HG03575 (cell line): ENCODE data around the gene RFC2.
"Not testable (repeated sequence)": the region's sequence is repeated elsewhere in the genome, so short reads cannot be mapped to it uniquely, and the experiment has no call there.

ENCODE experiments used
- ATAC-seq: cut with Tn5 transposase; IDR thresholded peaks from one replicate; pipeline ENCODE4 v1.9.1; 2021; ENCODE audit not compliant: unreplicated experiment, insufficient number of reproducible peaks, low FRiP score; ENCODE audit errors: extremely low read depth

The RFC2 gene

DNA sequence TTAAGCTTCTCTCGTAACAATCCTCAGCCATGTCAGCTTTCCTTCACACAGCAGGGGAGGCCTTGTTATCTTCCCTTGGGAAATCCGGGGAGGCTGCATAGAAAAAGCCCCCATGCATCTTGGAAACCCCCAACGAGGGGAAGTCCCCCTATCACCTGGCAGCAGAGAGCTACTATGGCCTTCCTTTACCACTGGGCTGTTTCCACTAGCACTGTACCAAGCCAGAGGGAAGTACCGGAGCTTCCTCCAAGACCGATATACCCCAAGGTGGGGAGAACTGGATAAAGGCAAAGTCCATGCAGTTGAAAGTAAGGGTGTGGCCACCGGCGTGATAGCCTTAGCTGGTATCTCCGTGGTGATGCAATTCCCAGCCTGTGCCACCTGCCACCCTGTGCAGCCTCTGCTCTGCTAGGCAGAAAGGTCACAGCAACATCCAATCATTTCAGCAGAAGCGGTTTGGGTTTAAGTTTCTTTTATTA, 30.6 kb upstream of the RFC2 start:
- ATAC-seq = no peak

DNA sequence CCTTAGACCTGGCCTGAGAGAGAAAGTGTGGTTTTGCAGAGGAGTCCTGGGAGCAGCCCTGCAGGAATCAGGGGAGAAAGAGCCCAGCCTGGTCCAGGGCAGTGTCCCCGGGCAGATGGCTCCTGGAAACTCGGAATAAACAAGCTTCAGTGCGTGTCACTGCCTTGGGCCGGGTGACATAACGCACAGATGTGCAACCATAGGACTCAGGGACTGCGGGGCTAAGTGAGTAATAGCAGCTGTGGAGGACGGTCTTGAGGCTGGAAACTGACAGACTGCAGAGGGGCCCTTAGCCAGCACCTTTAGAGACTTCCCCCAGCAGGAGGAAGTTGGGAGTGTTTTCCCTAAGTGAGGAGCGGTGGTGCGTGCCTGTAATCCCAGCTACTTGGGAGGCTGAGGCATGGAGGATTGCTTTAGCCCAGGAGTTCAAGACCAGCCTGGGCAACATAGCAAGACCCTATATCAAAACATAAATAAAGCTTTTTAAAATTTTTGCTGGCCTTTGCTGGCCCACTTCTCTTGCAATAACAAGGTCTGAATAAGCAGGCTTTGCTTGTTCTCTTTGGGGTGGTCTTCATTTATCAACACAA, 29.8 kb upstream of the RFC2 start:
- no peak for ATAC-seq

DNA sequence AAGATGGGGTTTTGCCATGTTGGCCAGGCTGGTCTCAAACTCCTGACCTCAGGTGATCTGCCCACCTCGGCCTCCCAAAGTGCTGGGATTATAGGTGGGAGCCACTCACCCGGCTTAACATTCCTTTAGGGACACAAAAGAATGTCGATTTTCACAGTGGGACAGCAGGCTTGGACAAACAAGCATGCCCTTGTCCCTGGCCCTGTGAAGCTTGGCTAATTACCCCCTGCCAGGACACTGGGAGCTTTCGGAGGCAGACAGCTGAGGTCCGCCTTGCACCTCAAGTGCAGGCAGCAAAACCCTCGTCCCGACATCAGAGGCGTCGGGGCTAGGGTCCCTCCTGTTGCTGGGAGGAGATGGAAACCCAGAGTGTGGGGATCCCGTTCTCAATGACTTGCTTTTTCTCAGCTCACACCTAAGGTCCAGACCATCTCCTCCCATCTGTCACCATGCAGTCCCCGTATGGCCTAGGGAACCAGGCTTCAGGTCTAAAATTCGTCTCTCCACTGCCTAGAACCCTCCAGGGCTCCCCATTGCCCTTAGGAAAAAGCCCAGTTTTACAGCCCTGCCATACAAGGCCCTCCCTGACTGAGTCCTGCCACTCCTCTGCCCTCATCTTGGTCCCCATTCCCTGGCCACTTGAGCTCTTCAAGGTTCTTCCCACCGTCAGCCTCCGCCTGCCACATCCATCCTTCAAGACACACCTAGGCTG, 28.7 kb upstream of the RFC2 start:
- ATAC-seq = no peak

DNA sequence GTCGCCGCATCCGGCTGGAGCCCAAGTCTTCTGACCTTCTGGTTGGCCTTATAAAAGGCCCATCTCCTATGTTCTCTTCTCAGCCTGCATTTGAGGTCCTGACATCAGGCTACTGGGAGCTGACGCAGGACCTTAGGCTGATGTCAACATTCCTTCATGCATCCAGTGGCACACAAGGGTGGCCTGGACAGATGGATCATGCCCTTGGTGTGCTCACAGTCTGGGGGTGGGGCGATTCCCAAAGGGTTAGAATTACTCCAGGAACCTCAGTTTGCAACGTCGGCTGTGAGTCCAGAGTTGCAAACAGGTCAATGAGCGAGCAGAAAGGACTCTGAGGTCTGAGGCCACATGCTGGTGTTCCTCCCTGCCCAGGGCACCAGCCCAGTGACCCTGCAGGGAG, 26.8 kb upstream of the RFC2 start:
- no peak for ATAC-seq

DNA sequence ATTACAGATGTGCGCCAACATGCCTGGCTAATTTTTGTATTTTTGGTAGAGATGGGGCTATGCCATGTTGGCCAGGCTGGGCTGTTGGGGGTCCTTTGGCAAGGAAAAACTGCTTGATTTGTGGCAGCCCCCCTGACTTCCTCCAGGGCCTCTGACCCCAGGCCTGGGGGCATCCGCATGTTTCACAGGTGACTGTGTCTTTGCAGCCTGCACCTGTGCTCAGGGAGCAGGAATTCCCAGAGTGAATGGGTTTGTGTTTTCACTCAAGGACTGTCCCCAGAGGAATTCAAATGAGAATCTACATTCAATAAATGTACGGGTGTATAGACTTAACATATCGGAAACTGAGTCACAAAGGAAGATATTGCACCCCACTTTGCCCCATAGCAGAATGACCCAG, 23.4 kb upstream of the RFC2 start:
- ATAC-seq = no peak

DNA sequence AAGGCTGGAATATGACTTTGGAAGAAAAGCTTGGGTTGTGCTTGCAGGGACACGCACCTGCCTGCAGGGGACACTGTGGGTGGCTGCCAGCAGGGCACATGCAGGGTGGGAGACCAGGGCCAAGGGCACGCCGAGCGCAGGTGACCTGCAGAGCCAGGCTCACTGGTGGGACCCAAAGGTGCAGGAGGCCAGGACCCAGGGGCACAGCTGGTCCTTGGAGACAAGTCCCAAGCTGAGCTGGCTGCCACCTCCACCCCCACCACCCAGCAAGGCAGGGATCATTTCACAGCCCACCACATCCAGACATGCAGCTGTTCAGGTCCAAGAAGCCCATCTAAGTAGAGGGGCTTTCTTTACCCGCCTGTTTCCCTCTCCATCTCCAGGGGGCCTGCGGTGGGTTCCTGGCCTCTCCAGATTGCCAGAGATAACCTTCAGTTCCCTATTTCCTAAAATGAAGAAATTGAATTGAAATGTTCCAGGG, 21.2 kb upstream of the RFC2 start:
- ATAC-seq = no peak

DNA sequence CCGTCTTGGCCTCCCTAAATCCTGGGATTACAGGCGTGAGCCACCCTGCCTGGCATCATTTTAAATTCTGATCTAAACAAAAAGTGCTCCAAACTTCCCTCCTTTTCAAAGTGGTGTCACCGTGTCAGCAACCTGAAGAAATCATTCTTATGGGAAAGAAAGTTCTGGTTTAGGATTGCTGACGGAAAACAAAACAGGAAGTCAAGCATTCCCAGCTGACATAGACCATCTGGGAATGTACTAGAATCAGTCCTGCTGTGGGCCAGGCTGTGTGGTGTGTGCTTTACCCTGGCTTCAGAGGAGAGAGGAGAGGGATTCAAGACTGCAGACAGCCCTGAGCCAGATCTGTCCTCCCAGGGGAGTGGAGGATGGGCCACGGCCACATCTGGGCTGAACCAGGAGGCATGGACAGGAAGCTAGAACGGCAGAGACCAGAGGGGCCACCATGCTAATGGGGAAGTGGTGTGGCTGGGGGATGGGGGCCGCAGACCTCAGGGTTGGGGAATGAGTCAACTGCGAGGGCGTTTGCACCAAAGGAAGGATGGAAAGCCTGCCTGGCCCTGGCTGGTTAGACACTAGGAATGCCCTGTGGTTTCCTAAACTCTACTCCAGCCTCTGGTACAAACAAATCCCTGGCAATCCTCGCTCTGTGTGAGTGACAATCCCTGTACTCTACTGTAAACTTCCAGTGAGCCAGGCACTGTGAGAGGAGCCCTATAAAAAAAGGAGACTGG, 18.3 kb upstream of the RFC2 start:
- no peak for ATAC-seq

DNA sequence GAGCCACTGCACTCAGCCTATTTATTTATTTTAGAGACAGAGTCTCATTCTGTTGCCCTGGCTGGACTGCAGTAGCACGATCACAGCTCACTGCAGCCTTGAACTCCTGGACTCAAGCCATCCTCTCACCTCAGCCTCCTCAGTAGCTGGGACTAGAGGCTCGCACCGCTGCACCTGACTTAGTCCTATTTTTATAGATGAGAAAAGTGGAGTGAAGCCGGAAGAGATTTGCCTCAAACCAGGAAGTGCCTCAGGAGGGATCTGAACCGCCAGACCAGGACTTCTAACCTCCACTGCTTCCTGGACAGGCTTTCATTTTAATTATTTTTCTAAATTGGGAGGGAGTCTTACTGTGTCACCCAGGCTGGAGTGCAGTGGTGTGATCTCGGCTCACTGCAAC, 17.5 kb upstream of the RFC2 start:
- no peak for ATAC-seq

DNA sequence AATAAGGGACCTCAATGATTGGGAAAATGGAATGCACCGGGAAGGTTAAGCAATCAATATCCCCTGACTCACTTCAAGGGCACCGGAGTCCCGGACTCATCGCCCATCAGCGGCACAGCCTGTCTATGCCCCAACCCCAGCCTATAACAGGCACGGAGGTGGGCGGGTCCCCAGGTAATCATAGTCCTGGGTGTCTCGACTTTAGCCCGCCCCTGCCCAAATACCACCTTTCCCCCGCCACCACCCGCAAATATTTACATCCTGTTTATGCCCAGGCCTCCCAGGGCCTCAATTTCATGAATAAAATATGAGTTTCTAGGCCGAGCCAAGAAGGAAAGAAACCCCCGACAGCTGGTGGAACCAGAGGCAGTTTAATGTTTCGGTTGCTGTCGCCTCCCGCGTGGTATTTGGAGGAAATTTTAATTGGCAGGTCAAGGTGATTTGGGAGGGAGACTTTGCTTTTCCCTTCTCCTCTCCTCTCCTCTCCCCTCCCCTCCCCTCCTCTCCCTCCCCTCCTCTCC, 15.6 kb upstream of the RFC2 start:
- no peak for ATAC-seq

DNA sequence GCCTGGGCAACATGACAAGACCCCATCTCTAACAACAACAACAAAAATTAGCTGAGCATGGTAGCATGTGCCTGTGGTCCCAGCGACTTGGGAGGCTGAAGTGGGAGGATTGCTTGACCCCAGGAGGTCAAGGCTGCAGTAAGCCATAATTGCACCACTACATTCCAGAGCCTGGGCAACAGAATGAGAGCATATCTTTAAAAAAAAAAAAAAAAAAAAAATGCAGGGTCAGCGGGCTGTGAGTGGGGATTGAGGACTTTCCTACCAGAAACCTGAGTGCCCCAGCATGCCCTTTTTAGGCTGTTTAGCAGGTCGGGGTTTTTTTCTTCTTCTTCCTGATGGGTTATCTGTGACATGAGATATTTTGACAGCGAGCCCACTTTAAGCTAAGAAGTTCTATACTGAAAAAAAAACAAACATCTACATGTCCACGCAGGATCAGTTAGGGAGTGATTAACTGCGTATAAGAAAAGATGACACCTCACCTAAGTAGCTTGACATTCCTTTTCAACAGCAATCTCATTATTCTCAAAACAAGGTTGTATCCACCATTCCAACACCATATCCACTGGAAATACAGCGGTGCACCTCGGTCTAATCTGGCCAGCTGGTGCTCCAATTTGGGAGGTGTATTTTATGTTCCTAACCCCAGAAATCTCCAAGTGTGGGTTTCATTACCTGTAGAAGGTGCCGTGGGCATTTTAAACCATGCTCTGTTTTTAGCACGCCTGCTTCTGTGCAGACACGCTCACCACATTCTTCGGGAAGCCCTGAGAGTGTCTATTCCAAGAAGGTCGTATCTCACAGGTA, 13.8 kb upstream of the RFC2 start:
- no peak for ATAC-seq

DNA sequence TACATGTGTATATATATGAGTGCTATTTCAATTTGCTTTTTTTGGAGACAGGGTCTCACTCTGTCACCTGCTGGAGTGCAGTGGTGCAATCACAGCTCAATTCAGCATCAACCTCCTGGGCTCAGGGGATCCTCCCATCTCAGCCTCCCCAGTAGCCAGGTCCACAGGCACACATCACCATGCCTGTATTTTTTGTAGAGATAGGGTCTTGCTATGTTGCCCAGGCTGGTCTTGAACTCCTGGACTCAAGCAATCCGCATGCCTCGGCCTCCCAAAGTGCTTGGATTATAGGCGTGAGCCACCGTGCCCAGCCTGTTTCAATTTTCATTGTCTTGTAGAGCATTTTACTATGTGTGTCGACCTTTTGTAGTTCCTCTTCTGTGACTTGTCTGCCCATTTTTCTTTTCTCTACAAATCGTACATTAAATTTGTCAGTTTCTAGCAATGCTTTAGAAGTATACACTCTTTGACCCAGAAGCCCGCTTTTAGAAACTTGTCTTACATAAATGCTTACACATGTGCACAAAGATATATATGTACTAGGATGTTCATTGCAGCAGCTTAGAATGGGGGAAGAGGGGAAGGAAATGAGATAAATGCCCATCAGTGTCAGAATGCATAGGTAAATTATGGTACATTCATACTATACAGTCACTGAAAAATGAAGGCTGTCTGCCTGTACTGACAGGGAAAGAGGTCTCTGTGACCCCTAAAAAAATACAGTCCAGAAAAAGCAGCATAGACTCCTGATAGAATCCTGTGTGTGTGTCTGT, 12.2 kb upstream of the RFC2 start:
- no peak for ATAC-seq

DNA sequence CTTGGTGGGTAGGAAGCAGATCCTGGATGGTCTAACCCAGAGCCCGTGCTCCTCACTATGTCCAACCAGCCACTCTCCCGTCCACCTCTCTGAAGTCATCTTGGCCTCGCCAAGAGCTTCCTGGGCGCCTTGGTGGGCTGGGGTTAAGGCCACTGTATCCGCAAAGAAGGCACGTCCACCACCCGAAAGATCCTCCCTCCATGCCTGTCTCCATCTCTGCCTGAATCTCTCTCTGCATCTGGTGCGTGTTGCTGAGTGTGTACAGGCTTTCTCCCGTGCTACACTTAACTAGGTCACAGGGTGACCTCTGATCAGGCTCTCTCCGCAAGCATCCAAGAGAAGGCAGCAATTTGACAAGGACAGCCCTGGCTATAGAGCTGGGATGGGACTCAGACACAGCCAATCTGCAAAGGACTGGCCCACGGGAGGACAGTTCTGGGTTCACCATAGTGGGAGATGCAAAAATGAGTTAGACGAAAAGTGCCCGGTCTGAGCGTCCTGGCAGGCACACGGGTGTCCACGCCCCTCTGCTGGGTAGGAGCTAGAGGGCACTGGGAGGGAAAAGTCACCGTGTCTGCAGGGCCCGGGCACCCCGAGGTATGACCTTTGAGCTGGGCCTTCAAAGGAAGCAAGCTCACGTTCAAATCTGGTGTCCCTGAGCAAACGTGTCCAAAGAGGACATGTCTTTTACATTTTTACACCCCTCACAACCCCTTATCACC, 9.4 kb upstream of the RFC2 start:
- ATAC-seq = no peak

DNA sequence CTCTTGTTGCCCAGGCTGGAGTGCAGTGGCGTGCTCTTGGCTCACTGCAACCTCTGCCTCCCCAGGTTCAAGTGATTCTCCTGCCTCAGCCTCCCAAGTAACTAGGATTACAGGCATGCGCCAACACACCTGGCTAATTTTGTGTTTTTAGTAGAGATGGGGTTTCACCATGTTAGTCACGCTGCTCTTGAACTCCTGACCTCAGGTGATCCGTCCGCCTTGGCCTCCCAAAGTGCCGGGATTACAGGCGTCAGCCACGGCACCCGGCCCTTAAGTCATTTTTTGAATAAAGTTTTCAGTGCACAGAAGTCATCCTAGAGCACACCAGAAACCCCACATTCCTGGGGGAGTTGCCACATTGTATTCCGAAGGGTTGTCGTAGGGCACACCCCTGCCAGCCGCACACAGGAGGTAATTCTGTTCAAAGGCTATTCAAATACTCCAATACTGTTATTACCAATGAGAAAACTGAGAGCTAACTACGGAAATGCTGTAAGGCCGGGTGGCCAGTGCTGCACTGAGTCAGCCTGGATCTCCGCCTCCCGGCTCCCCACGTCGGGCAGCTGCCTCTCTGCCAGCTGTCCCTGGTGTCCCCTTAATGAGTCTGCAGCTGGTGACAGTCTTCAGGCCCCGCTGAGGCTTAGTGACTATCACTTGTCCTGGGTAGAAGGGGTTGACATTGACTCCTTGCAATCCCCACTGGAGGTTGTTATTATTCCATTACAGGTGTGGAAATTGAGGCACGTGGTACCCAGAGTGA, 8.6 kb upstream of the RFC2 start:
- ATAC-seq = no peak

DNA sequence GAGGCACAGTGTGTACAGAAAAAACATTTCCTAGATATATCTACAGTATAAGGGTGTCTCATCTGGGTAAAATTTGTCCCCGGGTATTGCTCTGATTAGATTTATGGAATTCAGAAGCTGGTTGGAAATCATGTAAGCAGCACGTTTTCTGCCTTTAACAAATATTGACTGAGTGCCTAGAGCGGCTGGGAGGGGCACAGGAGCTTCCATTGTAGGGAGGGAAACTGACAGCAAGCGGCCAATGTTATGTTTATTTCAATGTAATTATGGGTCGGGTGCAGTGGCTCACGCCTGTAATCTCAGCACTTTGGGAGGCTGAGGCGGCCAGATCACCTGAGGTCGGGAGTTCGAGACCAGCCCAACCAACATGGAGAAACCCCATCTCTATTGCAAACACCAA, 4.4 kb upstream of the RFC2 start:
- ATAC-seq = no peak

DNA sequence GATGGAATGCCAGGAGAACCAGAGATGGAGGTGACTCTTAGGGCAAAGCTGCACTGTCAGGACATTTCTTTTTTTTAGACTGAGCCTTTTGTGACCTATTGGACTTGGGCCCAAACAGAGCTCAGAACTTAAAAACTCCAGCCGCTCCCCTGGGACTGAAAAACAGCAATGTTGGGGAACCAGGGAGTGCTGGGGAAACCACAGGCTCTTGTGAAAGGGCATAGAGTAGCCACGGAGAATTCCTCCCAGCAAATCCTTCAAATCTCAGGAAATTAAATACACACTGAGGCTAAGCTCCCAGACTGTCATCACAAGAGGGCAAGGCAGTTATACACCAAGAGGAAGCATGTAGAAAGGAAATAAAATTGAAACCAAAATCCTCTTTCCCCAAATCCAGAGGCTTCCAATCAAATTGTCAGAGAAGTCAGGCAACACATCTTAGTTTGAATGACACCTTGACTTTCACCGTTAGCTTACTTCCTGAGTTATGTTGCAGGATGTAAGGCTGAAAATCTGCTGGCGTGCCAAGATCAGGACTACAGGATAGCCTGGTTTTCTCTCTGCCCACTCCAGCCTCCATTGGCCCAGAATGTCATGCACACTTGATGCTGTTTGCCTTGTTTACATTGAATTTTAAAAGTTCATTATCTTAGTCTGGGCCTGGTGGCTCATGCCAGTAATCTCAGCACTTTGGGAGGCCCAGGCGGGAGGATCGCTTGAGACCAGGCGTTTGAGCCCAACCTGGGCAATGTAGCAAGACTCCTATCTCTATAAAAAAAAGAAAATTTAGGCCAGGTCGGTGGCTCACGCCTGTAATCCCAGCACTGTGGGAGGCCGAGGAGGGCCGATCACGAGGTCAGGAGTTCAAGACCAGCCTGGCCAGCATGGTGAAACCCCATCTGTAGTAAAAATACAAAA, 2.6 kb upstream of the RFC2 start:
- ATAC-seq = no peak

DNA sequence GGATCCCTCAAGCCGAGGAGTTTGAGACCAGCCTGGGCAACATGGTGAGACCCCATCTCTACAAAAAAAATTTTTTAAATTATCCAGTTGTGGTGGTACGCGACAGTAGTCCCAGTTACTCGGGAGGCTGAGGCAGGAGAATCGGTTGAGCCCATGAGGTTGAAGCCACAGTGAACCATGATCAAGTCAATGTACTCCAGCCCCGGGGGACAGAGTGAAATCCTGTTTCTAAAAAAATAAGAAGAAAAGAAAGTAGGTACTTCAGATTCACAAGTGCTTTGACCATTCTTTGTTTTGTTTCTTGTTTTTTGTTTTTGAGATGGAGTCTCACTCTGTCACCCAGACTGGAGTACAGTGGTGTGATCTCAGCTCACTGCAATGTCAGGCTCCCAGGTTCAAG, 1.3 kb upstream of the RFC2 start:
- not testable (repeated sequence) for ATAC-seq
